Adrenal gland (tissue), 5 donors: ENCODE results near the gene NHS.

Source experiments
- POLR2A ChIP-seq, 2 donors: fragments of 450-650 bp; IDR thresholded peaks; one replicate each; pipeline ENCODE4 v1.6.1; 2017; ENCODE audit warnings: antibody characterized with exemption in 2 of 2, mild to moderate bottlenecking in 2 of 2, moderate library complexity in 1 of 2
- TF ChIP-seq, protein P1 (sequence below), 6 experiments: fragments of 450-650 bp in 4 of 6; fragments of 200-600 bp in 2 of 6; sonication (generic) in 1 of 6; IDR thresholded peaks; 1 replicate in 5 of 6; 2 replicates in 1 of 6; pipeline versions ENCODE4 v1.5.1 to v1.8.0; 2016 to 2021; ENCODE audit warnings: antibody characterized with exemption in 6 of 6, mild to moderate bottlenecking in 2 of 6, moderate library complexity in 1 of 6
- donor health status: DM: no; HTN: no; CAD: no.

DNA sequence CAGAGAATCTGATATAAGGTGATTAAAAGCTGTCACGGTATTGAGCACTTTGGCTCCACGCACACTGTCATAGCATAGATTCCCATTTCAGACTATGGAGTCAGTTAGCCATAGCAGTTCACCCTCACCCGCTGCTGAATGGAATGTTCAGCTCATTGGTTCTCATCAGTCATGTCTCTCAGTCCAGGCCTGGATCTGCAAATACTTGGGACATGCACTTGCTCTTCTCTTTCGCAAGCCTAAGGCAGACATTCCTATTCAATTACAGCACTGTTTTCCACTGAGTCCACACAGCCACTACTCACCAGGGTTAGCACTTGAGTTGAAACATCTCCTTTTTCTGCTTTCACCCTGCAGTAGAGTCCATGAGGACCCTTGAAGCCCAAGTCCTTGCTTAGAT lies 331.7 kb downstream of the NHS start:
- TF ChIP-seq, protein P1, sequence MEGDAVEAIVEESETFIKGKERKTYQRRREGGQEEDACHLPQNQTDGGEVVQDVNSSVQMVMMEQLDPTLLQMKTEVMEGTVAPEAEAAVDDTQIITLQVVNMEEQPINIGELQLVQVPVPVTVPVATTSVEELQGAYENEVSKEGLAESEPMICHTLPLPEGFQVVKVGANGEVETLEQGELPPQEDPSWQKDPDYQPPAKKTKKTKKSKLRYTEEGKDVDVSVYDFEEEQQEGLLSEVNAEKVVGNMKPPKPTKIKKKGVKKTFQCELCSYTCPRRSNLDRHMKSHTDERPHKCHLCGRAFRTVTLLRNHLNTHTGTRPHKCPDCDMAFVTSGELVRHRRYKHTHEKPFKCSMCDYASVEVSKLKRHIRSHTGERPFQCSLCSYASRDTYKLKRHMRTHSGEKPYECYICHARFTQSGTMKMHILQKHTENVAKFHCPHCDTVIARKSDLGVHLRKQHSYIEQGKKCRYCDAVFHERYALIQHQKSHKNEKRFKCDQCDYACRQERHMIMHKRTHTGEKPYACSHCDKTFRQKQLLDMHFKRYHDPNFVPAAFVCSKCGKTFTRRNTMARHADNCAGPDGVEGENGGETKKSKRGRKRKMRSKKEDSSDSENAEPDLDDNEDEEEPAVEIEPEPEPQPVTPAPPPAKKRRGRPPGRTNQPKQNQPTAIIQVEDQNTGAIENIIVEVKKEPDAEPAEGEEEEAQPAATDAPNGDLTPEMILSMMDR (IDR thresholded peaks at IDR 0.05), result no peak
- TF ChIP-seq POLR2A (IDR thresholded peaks at IDR 0.05), result no peak
